ENCODE measurements around the gene CES5A. TPM values are rescaled to one million over a fixed set of nuclear protein-coding genes. Genes with fewer than 3 reads are reported as not detected.

CES5A gene
- total and polyA plus RNA-seq, 10 donors = 0.03 TPM; not detected in 9

DNA sequence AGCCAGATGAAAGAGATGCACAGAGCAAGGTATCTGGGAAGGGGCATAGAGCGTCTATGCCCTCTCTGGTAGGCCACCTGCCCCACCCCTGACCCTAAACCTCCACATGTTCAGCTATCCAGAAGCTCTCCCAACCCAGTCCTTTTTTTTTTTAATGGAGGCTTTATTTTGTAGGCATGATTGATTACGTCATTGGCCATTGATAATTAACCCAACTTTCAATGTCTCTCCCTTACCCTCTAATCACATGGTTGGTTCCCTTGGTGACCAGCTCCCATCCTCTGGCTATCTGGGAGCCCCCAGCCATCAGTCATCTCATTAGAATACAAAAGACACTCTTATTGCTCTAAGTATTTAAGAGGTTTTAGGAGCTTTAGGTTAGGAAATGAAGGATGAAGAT lies 14.3 kb upstream of the CES5A start:
- TF ChIP-seq POLR2AphosphoS5 (IDR thresholded peaks at IDR 0.05) (no peak), POLR2A (IDR thresholded peaks at IDR 0.05) (no peak)
- TF ChIP-seq, protein P1, sequence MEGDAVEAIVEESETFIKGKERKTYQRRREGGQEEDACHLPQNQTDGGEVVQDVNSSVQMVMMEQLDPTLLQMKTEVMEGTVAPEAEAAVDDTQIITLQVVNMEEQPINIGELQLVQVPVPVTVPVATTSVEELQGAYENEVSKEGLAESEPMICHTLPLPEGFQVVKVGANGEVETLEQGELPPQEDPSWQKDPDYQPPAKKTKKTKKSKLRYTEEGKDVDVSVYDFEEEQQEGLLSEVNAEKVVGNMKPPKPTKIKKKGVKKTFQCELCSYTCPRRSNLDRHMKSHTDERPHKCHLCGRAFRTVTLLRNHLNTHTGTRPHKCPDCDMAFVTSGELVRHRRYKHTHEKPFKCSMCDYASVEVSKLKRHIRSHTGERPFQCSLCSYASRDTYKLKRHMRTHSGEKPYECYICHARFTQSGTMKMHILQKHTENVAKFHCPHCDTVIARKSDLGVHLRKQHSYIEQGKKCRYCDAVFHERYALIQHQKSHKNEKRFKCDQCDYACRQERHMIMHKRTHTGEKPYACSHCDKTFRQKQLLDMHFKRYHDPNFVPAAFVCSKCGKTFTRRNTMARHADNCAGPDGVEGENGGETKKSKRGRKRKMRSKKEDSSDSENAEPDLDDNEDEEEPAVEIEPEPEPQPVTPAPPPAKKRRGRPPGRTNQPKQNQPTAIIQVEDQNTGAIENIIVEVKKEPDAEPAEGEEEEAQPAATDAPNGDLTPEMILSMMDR (IDR thresholded peaks at IDR 0.05 in 8 of 11, conservative IDR thresholded peaks at IDR 0.05 in 3 of 11) = no peak
- Histone ChIP-seq H3K4me1 (no peaks in the 10 kb centered on the region), H3K27me3 (replicated peaks in 1 of 7) (peaks cover 0 to 5% (median 0%) of the 10 kb centered on the region in 7 donors), H3K36me3 (no peaks in the 10 kb centered on the region), H3K9me3 (peaks cover 2 to 49% (median 42%) of the 10 kb centered on the region in 8 donors), H3K27ac (no peak overlapping the region), H3K4me3 (no peak overlapping the region)
- DNase-seq = no peak
- intact Hi-C loops (cut with DNase I; ENCODE audit: low total_unique reads) = no loop called here
- WGBS, 5 donors = 69 to 90% (median 79%) methylated on average over 2 of the region's 2 CpGs

DNA sequence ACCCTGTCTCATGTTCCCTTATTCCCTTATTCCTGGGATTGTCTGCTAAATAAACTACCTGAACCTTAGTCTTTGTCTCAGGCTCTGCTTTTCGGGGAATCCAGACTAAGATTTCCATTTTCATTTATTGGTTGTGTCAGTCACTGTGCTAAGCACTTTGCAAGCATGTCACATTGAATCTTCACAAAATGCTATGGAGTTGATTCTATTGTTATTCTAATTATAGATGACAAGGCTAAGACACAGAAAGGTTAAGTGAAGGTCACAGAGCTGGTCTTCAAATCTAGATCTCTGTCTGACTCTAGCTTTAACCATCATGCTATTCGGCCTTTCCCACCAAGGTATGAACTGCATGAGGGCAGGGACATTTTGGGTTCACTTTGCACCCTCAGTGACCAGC lies 13.4 kb upstream of the CES5A start:
- H3K27me3 ChIP-seq (replicated peaks in 1 of 7) = peaks cover 0 to 5% (median 0%) of the 10 kb centered on the region in 7 donors
- 78 to 89% (median 84%) methylated on average over 2 of the region's 2 CpGs for WGBS, 5 donors
- intact Hi-C loops (cut with DNase I; ENCODE audit: low total_unique reads) = no loop called here
- TF ChIP-seq POLR2AphosphoS5 (IDR thresholded peaks at IDR 0.05) (no peak), POLR2A (IDR thresholded peaks at IDR 0.05) (no peak)
- TF ChIP-seq, protein P1 (IDR thresholded peaks at IDR 0.05 in 8 of 11, conservative IDR thresholded peaks at IDR 0.05 in 3 of 11) = no peak
- no peak overlapping the region for H3K27ac ChIP-seq
- no peak for DNase-seq
- H3K4me3 ChIP-seq = no peak overlapping the region
- peaks cover 2 to 39% (median 32%) of the 10 kb centered on the region in 8 donors for H3K9me3 ChIP-seq
- H3K4me1 ChIP-seq = no peaks in the 10 kb centered on the region
- no peaks in the 10 kb centered on the region for H3K36me3 ChIP-seq

DNA sequence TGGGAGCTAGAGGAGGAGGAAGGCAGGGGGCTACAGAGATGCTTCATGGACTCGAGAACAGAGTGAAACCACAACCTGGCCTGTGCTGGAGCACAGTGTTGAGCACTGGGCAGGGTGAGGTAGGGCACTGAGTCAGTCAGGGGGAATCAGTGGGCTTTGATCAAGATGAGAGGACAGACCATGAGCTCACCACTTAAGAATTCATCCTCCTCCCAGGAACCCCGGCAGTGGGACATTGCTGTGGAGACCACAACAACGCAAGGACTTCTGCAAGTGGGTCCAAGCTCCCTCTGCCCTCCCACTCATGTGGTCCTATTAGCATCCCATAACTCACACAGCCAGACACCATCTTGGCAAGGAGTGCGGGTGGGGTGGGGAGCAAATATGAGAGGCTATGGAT lies 1.7 kb upstream of the CES5A start:
- WGBS, 5 donors = 61 to 84% (median 72%) methylated on average over 2 to 4 of the region's 4 CpGs
- TF ChIP-seq, protein P1 (IDR thresholded peaks at IDR 0.05 in 8 of 11, conservative IDR thresholded peaks at IDR 0.05 in 3 of 11) = no peak
- TF ChIP-seq POLR2AphosphoS5 (IDR thresholded peaks at IDR 0.05) = no peak

DNA sequence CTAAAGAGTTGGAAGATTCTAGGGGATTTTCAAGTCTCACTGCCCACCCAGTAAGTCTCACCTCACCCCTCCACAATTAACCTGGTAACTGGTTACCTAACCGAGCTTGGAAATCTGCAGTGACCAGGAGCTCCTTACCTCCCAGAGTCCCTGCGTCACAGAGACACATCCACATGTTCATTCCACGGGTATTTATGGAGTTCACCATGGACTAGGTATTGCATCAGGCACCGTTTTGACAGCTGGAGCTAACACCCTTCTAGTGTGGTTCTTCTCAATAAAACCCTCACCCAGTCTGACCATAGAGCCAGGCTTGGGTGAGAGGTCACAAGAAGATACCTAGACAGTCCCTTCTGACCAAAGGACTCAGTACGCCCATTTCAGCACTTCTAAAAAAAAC lies 2.1 kb downstream of the CES5A start:
- no peaks in the 10 kb centered on the region for H3K4me1 ChIP-seq
- DNase-seq = no peak
- no peaks in the 10 kb centered on the region for H3K9me3 ChIP-seq
- peaks cover 0 to 31% (median 0%) of the 10 kb centered on the region in 7 donors for H3K27me3 ChIP-seq (replicated peaks in 1 of 7)
- no peak overlapping the region for H3K27ac ChIP-seq
- intact Hi-C loops (cut with DNase I; ENCODE audit: low total_unique reads) = no loop called here
- TF ChIP-seq, protein P1 (IDR thresholded peaks at IDR 0.05 in 8 of 11, conservative IDR thresholded peaks at IDR 0.05 in 3 of 11) = no peak
- TF ChIP-seq POLR2AphosphoS5 (IDR thresholded peaks at IDR 0.05) (no peak), POLR2A (IDR thresholded peaks at IDR 0.05) (no peak)
- no peaks in the 10 kb centered on the region for H3K36me3 ChIP-seq
- H3K4me3 ChIP-seq = no peak overlapping the region
- 80 to 90% (median 81%) methylated on average over 5 of the region's 5 CpGs for WGBS, 5 donors

More for the DNA sequence above, 1.7 kb upstream of the CES5A start:
- H3K4me3 ChIP-seq = no peak overlapping the region
- intact Hi-C loops (cut with DNase I; ENCODE audit: low total_unique reads) = no loop called here
- H3K9me3 ChIP-seq = no peaks in the 10 kb centered on the region
- no peaks in the 10 kb centered on the region for H3K4me1 ChIP-seq
- DNase-seq = no peak
- H3K27ac ChIP-seq = no peak overlapping the region
- H3K36me3 ChIP-seq = no peaks in the 10 kb centered on the region
- H3K27me3 ChIP-seq (replicated peaks in 1 of 7) = peaks cover 0 to 26% (median 0%) of the 10 kb centered on the region in 7 donors
